ENCODE results near the gene CUL5. TPM values are rescaled to one million over a fixed set of nuclear protein-coding genes. Genes with fewer than 3 reads are reported as not detected.

CUL5 gene
- total RNA-seq, 1 experiment from 2014 or later: 37.7 TPM

DNA sequence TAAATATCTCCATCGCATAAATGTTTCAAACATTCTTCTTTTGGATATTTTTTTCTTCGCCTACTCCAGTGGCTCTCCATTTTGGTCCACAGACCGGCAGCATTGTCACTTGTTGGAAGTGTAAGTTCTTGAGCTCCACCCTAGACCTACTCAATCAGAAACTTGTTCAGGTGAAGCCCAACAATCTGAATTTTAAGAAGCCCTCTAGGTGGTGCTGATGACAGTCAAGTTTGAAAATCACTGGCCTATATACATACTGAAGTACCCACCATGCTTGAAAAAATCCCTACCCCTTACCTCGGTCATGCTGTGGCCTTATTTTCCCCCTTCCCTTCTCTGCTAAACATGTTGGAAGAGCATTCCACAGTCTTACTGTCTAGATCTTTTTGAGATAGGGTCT is 102.4 kb downstream of the CUL5 start:
- no peak overlapping the region for H3K23ac ChIP-seq (ENCODE audit: insufficient read length, low read depth, low read length)
- H3K27me3 ChIP-seq (ENCODE audit: insufficient read depth, low read length): no peaks in the 10 kb centered on the region
- no peak overlapping the region for H3K4me2 ChIP-seq (ENCODE audit: insufficient read depth, insufficient read length, low read length)
- no peak overlapping the region for H2AK5ac ChIP-seq (ENCODE audit: insufficient read length, low read length)
- Mint-ChIP-seq H3K27ac (peak overlapping the region in 1 of 3 experiments; percentile 20; a peak in 1 of 7 replicates), H3K27me3 (ENCODE audit: low read depth) (no peaks in the 10 kb centered on the region), H3K4me1 (peaks cover 11 to 12% of the 10 kb centered on the region in 2 experiments), H3K36me3 (ENCODE audit: insufficient read depth in 1 of 3, low read depth in 3 of 3) (no peaks in the 10 kb centered on the region; a peak in 1 of 7 replicates), H3K4me3 (no peak overlapping the region), H3K9me3 (no peaks in the 10 kb centered on the region)
- no peak overlapping the region for H3K56ac ChIP-seq (ENCODE audit: insufficient read length, low read depth, low read length)
- DNase-seq: no peak
- H3K9me3 ChIP-seq (ENCODE audit: control insufficient read depth, low read depth, low read length): no peaks in the 10 kb centered on the region
- H2BK120ac ChIP-seq (ENCODE audit: low read depth, low read length, poor library complexity, severe bottlenecking): no peak overlapping the region
- no peaks in the 10 kb centered on the region for H3K79me2 ChIP-seq (ENCODE audit: insufficient read depth, low read length)
- H4K5ac ChIP-seq (ENCODE audit: insufficient read length, low read depth, low read length): no peak overlapping the region
- no peak overlapping the region for H2BK12ac ChIP-seq (ENCODE audit: insufficient read length, low read depth, low read length)
- no peak overlapping the region for H3K14ac ChIP-seq (ENCODE audit: insufficient read depth, low read length)
- TF ChIP-seq, protein P1, sequence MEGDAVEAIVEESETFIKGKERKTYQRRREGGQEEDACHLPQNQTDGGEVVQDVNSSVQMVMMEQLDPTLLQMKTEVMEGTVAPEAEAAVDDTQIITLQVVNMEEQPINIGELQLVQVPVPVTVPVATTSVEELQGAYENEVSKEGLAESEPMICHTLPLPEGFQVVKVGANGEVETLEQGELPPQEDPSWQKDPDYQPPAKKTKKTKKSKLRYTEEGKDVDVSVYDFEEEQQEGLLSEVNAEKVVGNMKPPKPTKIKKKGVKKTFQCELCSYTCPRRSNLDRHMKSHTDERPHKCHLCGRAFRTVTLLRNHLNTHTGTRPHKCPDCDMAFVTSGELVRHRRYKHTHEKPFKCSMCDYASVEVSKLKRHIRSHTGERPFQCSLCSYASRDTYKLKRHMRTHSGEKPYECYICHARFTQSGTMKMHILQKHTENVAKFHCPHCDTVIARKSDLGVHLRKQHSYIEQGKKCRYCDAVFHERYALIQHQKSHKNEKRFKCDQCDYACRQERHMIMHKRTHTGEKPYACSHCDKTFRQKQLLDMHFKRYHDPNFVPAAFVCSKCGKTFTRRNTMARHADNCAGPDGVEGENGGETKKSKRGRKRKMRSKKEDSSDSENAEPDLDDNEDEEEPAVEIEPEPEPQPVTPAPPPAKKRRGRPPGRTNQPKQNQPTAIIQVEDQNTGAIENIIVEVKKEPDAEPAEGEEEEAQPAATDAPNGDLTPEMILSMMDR (conservative IDR thresholded peaks at IDR 0.05): 0 out of 3 replicates have a peak, but pooled peaks have one; percentile 23
- H4K8ac ChIP-seq (replicated peaks; ENCODE audit: insufficient read length, low read depth, low read length): no peak overlapping the region
- no peak overlapping the region for H3K9ac ChIP-seq (ENCODE audit: extremely low read depth, insufficient read length, low read length)
- H2BK5ac ChIP-seq (ENCODE audit: insufficient read length, low read length): no peak overlapping the region
- no peaks in the 10 kb centered on the region for H4K20me1 ChIP-seq (ENCODE audit: control insufficient read depth, insufficient read depth, insufficient read length)
- no peak overlapping the region for H3K4ac ChIP-seq (ENCODE audit: low read depth, low read length)
- H3K23me2 ChIP-seq (ENCODE audit: insufficient read length, low read depth, low read length, poor library complexity, severe bottlenecking): no peaks in the 10 kb centered on the region
- H3K4me1 ChIP-seq (ENCODE audit: insufficient read depth, low read length): no peaks in the 10 kb centered on the region
- H4K91ac ChIP-seq (ENCODE audit: insufficient read length, low read depth, low read length): no peak overlapping the region
- H3K18ac ChIP-seq (ENCODE audit: insufficient read length, low read depth, low read length): no peak overlapping the region
- H2AFZ ChIP-seq (ENCODE audit: low read length): no peak overlapping the region
- no peak overlapping the region for H2BK15ac ChIP-seq (ENCODE audit: low read depth, low read length)
- H2BK20ac ChIP-seq (ENCODE audit: low read depth, low read length, poor library complexity, severe bottlenecking): no peak overlapping the region
- WGBS (ENCODE audit: extremely low coverage, insufficient read length, low lambda C conversion rate): no CpG with 5 or more reads among the region's 4 CpGs
- no peaks in the 10 kb centered on the region for H3K79me1 ChIP-seq (ENCODE audit: insufficient read depth, low read depth, low read length, poor library complexity, severe bottlenecking)
- H3K27ac ChIP-seq (ENCODE audit: insufficient read length, low read depth, low read length): no peak overlapping the region
- no peak overlapping the region for H3T11ph ChIP-seq (ENCODE audit: low read length)
